KOPT-K1 (cell line): Measurements from ENCODE around the gene SH3GL1.
"Not testable (repeated sequence)": the region's sequence is repeated elsewhere in the genome, so short reads cannot be mapped to it uniquely, and the experiment has no call there.

ENCODE experiments used
- H3K27ac ChIP-seq: fragments of 200-600 bp; sonication (generic); 2 replicates; pipeline ENCODE4 v1.5.1; 2016; ENCODE audit warnings: antibody characterized with exemption, mild to moderate bottlenecking, low read depth, low read length; ENCODE audit not compliant: poor library complexity, severe bottlenecking
- H3K36me3 ChIP-seq: fragments of 200-600 bp; sonication (generic); 2 replicates; pipeline ENCODE4 v1.5.1; 2017; ENCODE audit warnings: antibody characterized with exemption, mild to moderate bottlenecking, low read length, moderate library complexity; ENCODE audit not compliant: insufficient read depth
- H3K9me3 ChIP-seq: fragments of 200-600 bp; sonication (generic); 2 replicates; pipeline ENCODE4 v1.5.1; 2017; ENCODE audit warnings: antibody characterized with exemption, low read length, mild to moderate bottlenecking; ENCODE audit not compliant: insufficient read depth, poor library complexity, severe bottlenecking

Gene SH3GL1

DNA sequence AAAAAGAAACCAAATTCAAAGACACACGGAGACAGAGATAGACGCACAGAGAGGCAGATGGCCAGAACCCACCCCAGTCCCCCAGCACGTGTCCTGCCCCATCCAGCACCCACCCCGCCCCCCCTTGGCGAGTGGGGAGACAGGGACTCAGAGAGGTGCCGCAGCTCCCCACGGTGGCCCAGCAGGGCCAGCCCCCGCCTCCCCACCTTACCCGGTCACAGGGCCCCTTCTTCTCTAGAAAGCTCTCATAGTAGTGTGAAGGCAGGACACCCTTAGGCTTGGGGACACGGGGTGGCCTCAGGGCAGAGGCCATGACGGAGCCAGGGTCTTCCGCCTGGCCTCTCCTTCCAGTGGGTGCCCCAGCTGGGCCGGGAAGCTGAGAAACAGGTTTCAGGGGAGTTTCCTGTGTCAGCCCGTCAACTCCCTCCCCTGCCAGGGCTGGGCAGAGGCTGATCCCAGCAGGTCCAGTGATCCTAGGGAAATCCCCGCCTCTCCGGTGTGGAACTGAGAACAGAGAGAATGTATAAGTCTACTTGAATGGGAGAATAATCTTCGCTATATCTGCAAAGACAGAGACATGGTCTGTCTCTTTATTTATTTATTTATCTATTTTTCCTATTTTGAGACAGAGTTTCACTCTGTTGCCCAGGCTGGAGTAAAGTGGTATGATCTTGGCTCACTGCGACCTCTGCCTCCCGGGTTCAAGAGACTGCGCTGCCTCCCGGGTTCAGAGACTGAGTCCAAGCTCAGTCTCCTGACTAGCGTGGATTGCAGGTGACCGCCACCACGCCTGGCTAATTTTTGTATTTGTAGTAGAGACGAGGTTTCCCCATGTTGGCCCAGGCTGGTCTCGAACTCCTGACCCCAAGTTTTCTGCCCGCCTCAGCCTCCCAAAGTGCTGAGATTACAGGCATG lies 61.6 kb downstream of the SH3GL1 start, which contains the start of gene STAP2:
STAP2 (minus strand) TSS at position 387 of the 915 bp plus-strand sequence; CDS start at position 313, 74 bp downstream.
- no peaks in the 10 kb centered on the region for H3K9me3 ChIP-seq
- no peak within 1 kb of the TSS for H3K27ac ChIP-seq
- no peaks in the 10 kb centered on the region for H3K36me3 ChIP-seq

DNA sequence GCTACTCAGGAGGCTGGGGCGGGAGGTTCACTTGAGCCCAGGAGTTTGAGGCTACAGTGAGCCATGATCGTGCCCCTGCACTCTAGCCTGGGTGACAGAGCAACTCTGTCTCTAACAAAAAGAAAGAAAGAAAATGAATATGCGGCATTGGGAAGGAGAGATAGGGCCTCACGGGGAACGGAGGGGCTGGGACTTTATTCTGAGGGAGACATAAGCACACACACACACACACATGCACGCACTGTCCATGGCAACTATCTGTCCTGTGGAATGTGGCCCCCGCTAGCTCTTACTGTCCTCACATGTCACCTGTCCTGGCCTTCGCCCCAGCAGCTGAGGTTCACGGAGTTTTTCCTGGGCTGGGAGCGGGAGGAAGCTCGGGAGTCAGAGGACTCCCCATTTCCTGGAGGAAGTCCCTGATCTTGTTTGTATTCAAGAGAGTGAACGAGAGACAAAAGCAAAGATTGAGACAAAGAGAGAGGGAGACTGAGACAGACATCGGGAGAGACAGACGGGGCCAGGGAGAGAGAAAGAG lies 62.4 kb downstream of the SH3GL1 start:
- Histone ChIP-seq H3K9me3 (no peaks in the 10 kb centered on the region), H3K36me3 (no peaks in the 10 kb centered on the region), H3K27ac (no peak overlapping the region)

DNA sequence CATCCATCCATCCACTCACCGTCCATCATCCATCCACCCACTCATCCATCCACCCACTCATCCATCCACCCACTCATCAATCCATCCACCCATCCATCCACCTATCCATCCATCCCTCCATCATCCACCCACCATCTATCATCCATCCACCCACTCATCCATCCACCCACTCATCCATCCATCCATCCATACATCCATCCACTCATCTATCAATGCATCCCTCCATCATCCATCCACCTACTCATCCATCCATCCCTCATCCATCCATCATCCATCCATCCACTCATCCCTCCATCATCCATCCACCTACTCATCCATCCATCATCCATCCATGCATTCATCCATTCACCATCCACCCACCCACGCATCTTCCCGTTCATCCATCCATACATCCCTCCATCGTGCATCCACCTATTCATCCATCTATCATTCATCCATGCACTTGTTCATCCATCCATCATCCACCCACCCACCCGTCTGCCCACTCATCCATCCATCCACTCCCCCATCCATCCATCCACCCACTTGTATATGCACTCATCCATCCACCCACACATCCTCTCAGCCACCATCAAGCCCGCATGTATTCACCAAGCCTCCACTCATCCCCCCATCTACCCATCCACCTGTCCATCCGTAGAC lies 65.3 kb downstream of the SH3GL1 start:
- H3K36me3 ChIP-seq = no peaks in the 10 kb centered on the region
- H3K9me3 ChIP-seq = no peaks in the 10 kb centered on the region
- no peak overlapping the region for H3K27ac ChIP-seq

DNA sequence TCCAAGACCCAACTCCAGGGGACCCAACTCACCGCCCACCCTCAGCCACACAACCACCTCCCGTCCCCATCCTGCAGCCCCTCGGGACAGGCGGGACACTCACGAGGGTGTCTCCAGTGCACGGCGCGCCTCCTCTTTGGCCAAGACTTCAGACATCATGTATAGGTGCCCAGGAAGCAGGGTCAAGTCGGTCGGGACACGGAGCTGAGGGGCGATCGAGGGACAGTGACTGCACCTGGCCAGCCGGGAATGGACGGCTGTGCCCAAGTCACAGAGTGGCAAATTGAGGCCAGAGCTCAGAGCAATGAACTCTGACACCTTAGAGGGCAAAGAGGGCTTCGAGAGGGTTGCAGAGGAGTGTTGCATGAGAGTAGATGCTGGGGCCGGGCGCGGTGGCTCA lies 70.5 kb downstream of the SH3GL1 start:
- Histone ChIP-seq H3K27ac (no peak overlapping the region), H3K36me3 (no peaks in the 10 kb centered on the region), H3K9me3 (no peaks in the 10 kb centered on the region)

DNA sequence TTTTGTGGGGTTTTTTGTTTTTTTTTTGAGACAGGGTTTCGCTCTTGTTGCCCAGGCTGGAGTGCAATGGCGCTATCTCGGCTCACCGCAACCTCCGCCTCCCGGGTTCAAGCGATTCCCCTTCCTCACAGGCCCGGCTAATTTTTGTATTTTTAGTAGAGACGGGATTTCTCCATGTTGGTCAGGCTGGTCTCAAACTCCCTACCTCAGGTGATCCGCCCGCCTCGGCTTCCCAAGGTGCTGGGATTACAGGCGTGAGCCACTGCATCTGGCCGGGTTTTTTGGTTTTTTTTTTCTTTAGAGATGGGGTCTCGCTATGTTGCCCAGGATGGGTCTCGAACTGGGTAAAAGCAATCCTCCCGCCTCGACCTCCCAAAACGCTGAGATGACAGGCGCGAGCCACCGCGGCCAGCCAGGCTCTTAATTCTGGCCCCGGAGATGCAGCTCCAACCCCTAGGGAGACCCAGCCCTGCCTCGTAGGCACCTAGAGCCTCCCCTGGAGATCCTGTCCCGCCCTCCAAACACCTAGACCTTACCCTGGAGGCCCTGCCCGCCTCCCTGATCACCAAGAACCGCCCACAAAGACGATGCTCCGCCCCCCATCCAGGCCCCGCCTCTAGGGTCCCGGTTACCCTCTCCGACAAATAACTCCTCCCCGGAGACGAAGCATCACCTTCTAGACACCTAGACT lies 71.2 kb downstream of the SH3GL1 start:
- H3K36me3 ChIP-seq, H3K27ac ChIP-seq, H3K9me3 ChIP-seq: not testable (repeated sequence)

DNA sequence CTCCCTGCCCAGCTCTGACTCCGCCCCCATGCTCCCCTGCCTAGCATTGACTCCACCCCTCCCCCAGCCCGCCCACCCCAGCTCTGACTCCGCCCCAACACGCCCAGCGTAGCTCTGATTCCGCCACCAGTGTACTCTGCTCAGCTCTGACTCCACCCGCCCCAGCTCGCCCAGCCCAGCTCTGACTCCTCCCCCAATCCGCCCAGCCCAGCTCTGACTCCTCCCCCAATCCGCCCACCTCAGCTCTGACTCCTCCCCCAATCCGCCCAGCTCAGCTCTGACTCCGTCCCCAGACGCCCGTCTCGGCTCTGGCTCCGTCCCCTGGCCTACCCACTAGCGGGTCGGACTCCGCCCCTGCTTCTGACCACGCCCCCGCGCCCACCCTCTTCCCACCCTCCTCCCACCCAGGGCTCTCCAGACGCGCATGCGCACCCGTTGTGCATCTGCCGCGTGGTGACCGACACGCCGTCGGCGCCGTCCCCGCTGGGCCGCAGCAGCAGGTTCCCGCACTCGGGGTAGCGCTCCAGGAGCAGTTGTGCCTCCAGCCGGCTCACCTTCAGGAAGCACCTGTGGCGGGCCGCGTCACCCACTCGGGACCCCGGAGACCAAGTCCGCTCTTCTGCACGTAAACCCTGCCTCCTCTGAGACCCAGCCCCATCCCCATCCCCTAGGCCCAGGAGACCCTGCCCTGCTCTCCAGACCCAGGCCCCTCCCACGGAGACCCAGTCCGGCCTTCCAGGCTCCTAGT lies 71.9 kb downstream of the SH3GL1 start:
- Histone ChIP-seq H3K36me3 (no peaks in the 10 kb centered on the region), H3K27ac (no peak overlapping the region), H3K9me3 (no peaks in the 10 kb centered on the region)

DNA sequence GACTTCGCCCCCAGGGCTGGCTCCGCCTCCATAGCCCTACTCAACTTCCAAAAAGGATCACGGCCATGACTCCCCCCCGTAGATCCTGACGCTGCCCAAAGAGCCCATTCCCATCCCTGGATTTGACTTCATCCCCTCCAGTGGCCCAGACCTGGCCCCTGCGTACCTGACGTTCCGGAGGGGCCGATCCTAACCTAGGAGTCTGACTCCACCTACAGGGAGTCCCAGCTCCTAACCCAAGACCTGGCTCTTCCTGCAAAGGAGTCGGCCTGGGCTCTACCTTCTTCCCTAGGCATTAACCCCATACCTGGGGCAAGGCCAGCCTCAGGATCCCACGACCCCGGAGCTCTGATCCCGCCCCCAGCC lies 72.5 kb downstream of the SH3GL1 start:
- H3K27ac ChIP-seq = no peak overlapping the region
- H3K36me3 ChIP-seq = no peaks in the 10 kb centered on the region
- H3K9me3 ChIP-seq = no peaks in the 10 kb centered on the region

DNA sequence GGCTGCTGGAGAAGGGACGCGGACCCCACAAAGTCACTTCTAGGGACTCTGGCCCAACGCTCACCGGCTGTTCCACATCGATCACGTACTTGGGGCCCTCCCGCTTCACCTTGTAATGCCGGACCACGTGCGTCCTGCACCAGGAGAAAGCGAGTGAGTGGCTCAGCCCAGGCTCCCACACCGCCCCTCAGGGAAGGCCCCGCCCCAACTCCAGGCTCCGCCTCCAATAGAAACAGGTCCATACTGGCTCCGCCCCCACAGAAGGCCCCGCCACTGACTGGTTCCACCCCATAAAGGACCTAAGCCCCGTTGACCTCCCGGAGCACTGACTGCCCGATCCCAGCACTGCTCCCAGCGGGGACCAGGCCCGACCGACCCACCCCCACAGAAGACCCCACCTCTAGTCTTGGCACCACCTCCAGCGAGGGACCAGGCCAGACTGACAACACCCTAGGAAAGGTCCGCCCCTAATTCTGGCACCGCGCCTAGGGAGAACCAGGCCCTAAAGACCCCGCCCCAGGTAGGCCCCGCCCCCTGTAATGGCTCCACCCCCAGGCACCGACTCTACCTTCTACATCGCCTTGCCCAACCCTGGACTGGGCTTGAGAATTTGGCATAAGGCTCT lies 73.0 kb downstream of the SH3GL1 start:
- no peak overlapping the region for H3K27ac ChIP-seq
- no peaks in the 10 kb centered on the region for H3K36me3 ChIP-seq

DNA sequence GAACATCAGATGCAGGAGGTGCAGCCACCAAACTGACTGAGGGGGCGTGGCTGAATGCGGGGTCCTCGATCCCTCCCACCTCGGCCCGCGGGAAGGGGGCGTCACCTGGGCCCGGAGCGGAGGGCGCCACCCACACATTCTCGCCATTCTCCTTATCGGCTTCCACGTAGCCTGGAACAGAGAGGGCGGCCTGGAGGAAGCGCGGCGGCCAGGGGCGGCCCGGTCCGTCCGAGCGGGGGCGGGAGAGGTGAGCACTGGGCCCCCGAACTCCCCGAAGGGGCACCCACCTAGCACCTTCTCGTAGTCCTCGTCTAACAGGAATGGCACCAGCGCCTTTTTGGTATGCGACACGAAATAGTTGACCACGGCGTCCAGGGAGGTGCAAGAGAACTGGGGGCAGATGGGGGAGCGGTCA lies 73.5 kb downstream of the SH3GL1 start:
- Histone ChIP-seq H3K9me3 (no peaks in the 10 kb centered on the region), H3K27ac (no peak overlapping the region), H3K36me3 (no peaks in the 10 kb centered on the region)

More for the DNA sequence above, 73.0 kb downstream of the SH3GL1 start:
- H3K9me3 ChIP-seq = no peaks in the 10 kb centered on the region

DNA sequence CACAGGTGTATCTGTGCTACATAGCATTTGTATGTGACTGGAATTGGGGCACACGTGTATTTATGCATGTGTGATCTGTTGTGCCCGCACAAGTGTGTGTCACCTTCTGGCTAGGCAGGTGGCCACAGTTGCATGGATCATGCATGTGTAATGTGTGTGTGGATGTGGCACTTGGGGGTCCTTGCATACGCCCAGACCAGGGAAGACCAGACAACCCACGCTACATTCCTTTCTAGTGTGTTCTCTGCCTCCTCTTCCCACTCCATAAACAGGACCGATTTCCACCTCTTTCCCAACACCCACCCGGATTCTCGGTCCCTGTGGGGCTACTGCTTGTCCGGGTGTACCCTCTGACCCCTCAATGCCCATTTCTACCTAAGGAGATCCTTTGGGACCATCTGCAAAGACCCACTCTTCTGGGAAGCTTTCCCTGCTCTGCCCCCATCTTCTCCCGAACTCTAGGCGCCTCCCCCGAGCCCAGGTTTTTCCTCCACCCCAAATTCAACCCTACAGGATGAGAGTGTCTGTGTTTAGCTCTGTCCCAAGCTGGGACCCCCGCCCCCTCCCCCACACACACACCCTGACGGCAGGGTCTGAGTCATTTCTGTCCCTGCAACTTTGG lies 74.0 kb downstream of the SH3GL1 start:
- H3K9me3 ChIP-seq = no peaks in the 10 kb centered on the region
- H3K36me3 ChIP-seq = no peaks in the 10 kb centered on the region
- H3K27ac ChIP-seq = no peak overlapping the region

DNA sequence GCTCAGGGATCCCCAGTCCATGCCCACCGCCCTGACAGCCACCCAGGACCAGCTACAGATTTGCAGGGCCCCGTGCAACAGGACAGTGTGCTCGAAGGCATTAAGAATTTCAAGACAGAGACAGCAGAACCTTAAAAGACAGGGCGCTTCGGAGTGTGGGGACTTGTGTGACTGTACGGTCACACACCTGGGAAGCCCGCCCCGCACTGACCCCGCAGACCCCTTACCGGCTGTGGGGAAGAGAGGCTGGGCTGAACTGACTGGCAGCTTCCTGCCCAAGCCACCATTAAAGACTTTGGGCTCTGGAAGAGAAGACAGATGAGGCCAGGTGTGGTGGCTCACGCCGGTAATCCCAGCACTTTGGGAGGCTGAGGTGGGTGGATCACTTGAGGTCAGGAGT lies 76.1 kb downstream of the SH3GL1 start:
- H3K36me3 ChIP-seq = no peaks in the 10 kb centered on the region
- no peak overlapping the region for H3K27ac ChIP-seq
- H3K9me3 ChIP-seq = no peaks in the 10 kb centered on the region

DNA sequence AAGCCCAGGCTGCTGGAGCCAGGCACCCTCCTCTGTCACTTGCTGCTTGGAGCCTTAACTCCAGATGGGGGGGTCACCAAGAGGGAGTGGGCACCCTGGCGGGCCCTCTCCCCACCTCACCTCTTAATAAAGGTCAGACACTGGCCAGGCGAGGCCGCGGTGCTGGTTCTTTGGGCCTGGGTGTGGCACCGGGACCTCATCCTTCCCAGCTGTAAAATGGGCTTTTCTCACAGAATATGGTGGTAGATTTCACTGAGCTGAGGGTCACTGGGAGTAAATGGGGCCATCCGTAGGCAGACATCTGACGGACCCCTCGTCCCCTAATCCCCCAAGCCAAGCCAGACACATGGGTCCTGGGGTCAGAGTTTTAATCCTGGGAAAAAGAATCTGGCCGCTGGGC lies 76.7 kb downstream of the SH3GL1 start:
- no peak overlapping the region for H3K27ac ChIP-seq
- no peaks in the 10 kb centered on the region for H3K36me3 ChIP-seq
- H3K9me3 ChIP-seq = no peaks in the 10 kb centered on the region

DNA sequence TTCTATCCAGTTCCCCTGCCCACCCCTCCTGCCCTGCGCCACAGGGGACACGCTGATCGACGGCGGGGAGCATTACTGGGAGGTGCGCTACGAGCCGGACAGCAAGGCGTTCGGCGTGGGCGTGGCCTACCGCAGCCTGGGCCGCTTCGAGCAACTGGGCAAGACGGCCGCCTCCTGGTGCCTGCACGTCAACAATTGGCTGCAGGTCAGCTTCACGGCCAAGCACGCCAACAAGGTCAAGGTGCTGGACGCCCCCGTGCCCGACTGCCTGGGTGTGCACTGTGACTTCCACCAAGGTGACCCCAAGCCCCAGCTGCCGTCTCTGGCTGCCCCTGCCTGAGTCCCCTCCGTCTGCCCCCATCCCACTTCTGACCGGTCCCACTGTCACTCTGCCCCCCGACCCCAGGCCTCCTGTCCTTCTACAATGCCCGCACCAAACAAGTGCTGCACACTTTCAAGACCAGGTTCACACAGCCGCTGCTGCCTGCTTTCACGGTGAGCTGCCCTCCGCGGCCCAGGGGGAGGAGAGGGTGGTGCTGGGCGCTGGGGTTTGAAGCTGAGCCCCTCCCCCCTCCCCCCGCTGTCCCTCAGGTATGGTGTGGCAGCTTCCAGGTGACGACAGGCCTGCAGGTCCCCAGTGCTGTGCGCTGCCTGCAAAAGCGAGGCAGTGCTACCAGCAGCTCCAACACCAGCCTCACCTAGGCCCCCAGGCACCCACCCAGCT lies 77.2 kb downstream of the SH3GL1 start:
- Histone ChIP-seq H3K27ac (no peak overlapping the region), H3K9me3 (no peaks in the 10 kb centered on the region), H3K36me3 (no peaks in the 10 kb centered on the region)
